ENCODE results near the gene EGFL7.
"Not testable (repeated sequence)": the region's sequence is repeated elsewhere in the genome, so short reads cannot be mapped to it uniquely, and the experiment has no call there.

Gene EGFL7

GRCh38 chr9:136624184-136624951 is 38.3 kb upstream of the EGFL7 start:
- no peak for DNase-seq (ENCODE audit: low spot score)

- peak; percentile 49 for DNase-seq (ENCODE audit: low spot score)
These were observed 37.3 kb upstream of the EGFL7 start for GRCh38 chr9:136625101-136626065.

- no peak for DNase-seq (ENCODE audit: low spot score)
These were observed 36.5 kb upstream of the EGFL7 start for GRCh38 chr9:136626066-136626725.

GRCh38 chr9:136626740-136627642 is 35.7 kb upstream of the EGFL7 start:
- DNase-seq (ENCODE audit: low spot score), result no peak

GRCh38 chr9:136627703-136628102 is 35.0 kb upstream of the EGFL7 start:
- DNase-seq (ENCODE audit: low spot score), result no peak

- no peak for DNase-seq (ENCODE audit: low spot score)
These were observed 34.4 kb upstream of the EGFL7 start for GRCh38 chr9:136628268-136628667.

- no peak for DNase-seq (ENCODE audit: low spot score)
These were observed 33.5 kb upstream of the EGFL7 start for GRCh38 chr9:136629001-136629878.

GRCh38 chr9:136629879-136630661 is 32.6 kb upstream of the EGFL7 start:
- DNase-seq (ENCODE audit: low spot score), result peak; percentile 45

- DNase-seq (ENCODE audit: low spot score), result no peak
These were observed 32.1 kb upstream of the EGFL7 start for GRCh38 chr9:136630662-136630992.

DNA sequence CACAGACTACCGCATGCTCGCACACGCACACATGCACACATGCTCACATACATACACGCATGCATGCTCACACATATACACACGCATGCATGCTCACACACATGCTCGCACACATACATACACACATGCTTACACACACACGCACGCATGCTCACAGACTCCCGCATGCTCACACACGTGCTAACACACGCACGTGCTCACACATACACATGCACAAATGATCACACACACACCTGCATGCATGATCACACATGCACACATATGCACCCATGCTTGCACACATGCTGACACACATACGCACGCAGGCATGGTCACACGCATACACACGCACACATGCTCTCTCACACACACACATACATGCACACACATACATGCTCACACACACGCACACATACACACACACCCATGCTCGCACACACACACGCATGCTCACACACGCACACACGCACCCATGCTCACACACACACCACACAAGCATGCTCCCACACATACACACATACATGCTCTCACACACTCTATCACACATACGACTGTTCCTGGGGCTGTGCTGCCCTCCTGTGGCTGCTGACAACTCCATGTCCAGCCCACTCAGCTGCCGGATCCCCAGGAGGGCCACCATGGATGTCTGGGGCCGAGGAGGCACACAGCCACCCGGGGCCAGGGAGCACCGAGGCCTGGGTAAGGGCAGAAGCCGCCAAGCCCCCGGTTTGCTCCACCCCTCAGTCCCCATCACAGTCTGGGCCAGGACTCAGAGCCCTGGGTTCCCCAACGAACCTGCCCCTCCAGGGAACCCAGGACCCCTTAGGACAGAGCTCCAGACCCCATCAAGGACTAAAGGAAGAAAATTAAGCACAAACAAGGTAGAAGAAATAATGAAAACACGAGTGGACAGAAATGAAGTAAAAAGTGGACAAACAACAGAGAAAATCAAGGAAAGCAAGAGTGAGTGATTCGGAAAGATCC is 31.4 kb upstream of the EGFL7 start:
- peak; percentile 76 for DNase-seq (ENCODE audit: low spot score)

DNA sequence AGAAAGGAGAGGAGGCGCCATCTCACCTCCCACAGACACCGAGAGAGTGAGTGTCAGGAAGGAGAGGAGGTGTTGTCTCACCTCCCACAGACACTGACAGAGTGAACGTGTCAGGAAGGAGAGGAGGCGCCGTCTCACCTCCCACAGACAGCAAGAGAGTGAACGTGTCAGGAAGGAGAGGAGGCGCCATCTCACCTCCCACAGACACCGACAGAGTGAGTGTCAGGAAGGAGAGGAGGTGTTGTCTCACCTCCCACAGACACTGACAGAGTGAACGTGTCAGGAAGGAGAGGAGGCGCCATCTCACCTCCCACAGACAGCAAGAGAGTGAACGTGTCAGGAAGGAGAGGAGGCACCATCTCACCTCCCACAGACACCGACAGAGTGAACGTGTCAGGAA is 30.6 kb upstream of the EGFL7 start:
- DNase-seq (ENCODE audit: low spot score), result not testable (repeated sequence)

GRCh38 chr9:136632491-136633106 is 30.1 kb upstream of the EGFL7 start:
- DNase-seq (ENCODE audit: low spot score), result not testable (repeated sequence)

GRCh38 chr9:136634904-136635303 is 27.8 kb upstream of the EGFL7 start:
- no peak for DNase-seq (ENCODE audit: low spot score)

- no peak for DNase-seq (ENCODE audit: low spot score)
These were observed 22.3 kb upstream of the EGFL7 start for GRCh38 chr9:136640171-136641111.

DNA sequence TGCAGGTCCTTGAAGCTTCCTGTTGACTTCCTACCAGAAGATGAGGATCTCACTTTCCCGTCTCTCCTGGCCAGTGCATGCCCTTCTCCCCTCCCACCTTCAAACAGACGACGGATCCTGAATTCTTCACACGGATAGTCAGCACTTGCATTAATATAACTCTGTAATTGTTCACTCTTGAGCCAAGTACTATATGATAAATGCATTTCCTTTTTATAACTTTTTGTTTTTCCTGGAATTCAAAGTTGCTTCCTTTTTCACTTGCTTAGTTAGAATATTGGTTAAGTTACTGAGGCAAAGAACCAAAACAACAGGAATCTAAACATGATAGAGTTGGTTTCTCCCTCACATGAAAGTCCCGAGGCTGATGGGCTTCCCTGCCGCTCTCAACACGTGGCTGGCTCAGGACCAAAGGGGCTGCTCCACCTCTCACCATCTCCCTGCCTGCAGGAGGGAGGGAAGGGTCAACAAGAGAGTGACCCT is 20.2 kb upstream of the EGFL7 start:
- no peak for DNase-seq (ENCODE audit: low spot score)

GRCh38 chr9:136643596-136644342 is 18.9 kb upstream of the EGFL7 start:
- DNase-seq (ENCODE audit: low spot score), result no peak

All from kidney tubule cell (primary cell).